Purkinje cell (primary cell): Measurements from ENCODE around the gene EEF1A2. TPM values are rescaled to one million over a fixed set of nuclear protein-coding genes. Genes with fewer than 3 reads are reported as not detected.

Experiments used
- polyA plus RNA-seq: library from polyadenylated mRNA; unstranded; fragments of >200 nt; fragmentation: Nextera tagmentation; gene quantifications from 2 replicates; pipeline ENCODE4 v1.2.1, GENCODE V29; 2014

EEF1A2 gene
- 13.6 and 15.1 TPM in 2 replicates for polyA plus RNA-seq

DNA sequence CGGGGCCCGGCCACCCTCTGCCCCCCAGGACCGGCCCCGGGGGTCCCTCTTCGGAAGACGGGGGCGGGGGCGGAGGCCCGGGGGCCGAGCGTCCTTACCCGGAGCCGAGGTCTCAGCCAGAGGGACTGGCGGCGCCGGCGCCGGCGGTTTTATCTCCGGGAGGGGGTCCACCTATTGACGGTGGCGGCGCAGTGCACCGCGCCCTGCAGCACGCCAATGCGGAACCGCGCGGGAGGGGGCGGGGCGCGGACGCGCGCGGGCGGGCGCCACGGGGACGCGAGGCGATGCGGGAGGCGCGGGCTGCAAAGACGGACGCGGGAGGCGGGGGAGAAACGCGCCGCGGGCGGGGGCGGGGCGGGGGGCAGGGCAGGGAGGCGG, at the start of gene EEF1A2:
TSS of gene EEF1A2 (minus strand) at position 124 of the 378 bp plus-strand sequence. CDS start 1,320 bp downstream, outside the sequence.

DNA sequence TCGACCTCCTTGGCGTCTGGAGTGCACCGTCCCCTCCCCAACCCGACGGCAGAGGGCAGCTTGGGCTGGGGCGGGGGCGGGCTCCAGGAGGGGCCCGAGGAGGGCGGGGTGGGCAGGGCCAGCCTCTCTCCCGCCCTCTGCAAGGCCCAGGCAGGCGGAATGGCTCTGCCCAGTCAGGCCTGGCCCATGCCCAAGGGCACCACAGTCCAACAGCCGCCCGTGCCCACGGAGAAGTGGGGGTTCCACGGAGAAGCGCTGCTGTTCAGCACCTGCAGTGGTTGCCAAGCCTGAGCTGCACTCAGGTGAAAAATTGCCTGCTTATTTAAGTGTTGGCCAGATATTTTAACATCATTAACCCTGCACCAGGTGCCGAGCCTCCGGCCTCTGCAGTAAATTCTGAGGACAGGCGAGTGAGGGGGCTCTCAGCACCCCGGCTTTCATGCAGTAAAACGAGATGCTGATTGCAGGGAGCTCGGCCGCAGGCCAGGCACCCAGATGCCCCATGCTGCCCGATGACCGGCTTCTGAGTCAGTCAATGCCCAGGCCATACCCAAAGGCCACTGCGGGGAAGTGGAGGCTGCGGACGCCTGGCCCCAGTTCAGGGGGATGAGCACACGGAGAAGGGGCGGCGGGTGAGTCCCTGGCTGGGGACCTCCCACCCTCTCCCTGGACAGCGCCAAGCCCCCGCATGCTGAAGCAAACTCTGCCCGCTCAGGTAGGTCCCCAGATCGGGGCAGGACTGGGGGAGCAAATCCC, 49.0 kb upstream of the EEF1A2 start, which contains the start of gene SRMS:
TSS of gene SRMS (minus strand) at position 25 of the 756 bp plus-strand sequence. CDS start 286 bp downstream, outside the sequence.

DNA sequence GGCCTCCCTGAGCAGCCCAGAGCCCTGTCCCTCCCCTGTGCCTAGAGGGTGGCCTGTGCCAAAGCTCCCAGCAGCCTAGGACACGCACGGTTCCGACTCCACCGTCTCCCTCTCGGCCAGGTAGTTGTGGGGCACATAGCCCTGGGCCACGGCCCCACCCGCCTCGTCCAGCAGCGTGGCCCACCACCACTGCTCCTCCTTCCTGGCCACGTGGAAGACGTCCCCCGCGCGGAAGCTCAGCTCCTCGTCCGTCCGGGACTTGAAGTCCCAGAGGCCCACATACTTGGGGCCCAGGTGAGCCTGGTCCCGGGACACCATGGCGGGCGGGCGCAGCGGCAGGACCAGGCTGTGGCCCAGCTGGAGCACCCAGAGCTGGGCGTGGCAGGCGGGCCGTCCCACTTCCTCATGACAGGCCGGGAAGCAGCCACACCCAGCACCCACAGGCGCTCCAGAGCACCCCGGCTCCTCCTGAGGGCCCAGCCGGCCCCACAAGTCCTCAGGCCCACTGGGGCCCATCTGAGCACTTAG, 38.2 kb upstream of the EEF1A2 start, which contains the start of gene PTK6:
TSS of gene PTK6 (minus strand) at position 380 of the 528 bp plus-strand sequence. CDS start at position 318, 62 bp downstream.

DNA sequence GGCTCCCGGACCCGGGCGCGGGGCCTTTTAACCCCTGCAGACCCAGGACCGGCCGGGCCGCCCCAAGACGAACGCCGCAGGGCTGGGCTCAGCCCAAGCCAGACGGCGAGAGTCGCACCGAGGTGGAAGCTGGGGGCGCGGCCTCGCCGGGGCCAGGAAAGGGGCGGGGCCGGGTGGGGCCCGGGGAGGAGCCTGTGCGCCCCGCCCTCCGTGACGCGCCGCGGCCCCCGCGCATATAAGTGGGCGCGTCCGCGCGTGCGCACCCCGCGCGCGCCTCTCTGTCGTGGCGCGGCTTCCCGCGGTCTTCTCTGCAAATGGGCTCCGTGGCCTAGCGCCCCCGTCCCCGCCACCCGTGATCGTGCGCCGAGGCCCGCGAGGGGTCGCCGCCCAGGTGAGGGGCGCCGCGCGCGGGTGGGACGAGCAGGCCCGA, 21.6 kb upstream of the EEF1A2 start, which contains the start of gene PPDPF:
TSS of gene PPDPF (plus strand) at position 262 of the 430 bp plus-strand sequence. CDS start 544 bp downstream, outside the sequence.

DNA sequence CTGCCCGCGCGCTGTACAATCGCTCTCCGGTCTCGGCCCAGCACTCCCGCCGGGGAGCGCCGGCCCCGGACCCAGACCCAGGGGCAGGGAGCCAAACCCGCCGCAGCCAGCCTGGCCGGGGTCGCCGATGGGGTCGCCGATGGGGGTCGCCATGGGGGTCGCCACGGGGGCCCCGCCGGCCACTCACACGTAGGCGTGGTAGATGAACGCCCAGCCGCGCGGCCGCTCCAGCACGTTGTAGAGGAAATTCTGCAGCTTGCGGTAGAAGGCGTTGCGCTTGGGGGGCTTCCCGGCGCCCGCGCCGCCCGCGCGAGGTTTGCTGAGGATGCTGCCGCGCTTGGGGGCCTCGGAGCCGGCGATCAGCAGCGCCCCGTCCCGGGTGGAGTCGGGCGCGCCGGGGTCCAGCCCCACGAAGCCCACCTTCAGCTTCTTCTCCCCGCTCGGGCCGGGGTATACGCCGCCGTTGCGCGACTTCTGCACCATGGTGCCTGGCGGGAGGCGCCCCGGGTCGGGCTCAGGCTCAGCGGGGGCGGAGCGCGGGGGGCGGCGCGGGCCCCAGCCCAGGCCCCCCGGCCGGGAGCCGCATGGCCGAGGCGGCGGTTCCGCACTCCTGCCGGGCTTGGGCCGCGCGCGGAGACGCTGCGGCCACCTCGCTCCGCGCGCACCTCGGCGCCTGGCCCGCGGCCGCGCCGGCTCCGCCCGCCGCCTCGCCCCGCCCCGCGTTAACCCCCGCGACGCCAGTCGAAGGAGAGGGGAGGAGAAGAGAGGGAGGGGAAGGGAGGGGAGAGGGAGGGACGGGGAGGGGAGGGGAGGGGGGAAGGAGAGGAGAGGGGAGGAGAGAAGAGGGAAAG, 26.7 kb downstream of the EEF1A2 start, which contains the start of gene KCNQ2:
TSS of gene KCNQ2 (minus strand) at position 675 of the 851 bp plus-strand sequence. CDS start at position 483, 192 bp downstream.

Other genes starting within 250 kb of the EEF1A2 start
- gene NKAIN4, start 244.6 kb downstream of the EEF1A2 start, polyA plus RNA-seq: 1.3 and 2.3 TPM in 2 replicates
- gene ARFGAP1, start 226.3 kb downstream of the EEF1A2 start, polyA plus RNA-seq: 0.17 and 2.2 TPM in 2 replicates
- 0.59 and 1.3 TPM in 2 replicates for gene COL20A1, start 205.9 kb downstream of the EEF1A2 start, polyA plus RNA-seq
- gene CHRNA4, start 137.7 kb downstream of the EEF1A2 start, polyA plus RNA-seq: 2.4 and 2.5 TPM in 2 replicates
- gene KCNQ2, start 26.4 kb downstream of the EEF1A2 start, polyA plus RNA-seq: 8.7 and 11.4 TPM in 2 replicates
- gene PPDPF, start 21.7 kb upstream of the EEF1A2 start, polyA plus RNA-seq: 2.1 and 3.0 TPM in 2 replicates
- not detected in 2 replicates for gene PTK6, start 38.3 kb upstream of the EEF1A2 start, polyA plus RNA-seq
- gene SRMS, start 48.7 kb upstream of the EEF1A2 start, polyA plus RNA-seq: not detected in 2 replicates
- gene FNDC11, start 55.1 kb upstream of the EEF1A2 start, polyA plus RNA-seq: not detected in 2 replicates
- gene HELZ2, start 75.2 kb upstream of the EEF1A2 start, polyA plus RNA-seq: not detected in 2 replicates
- 0.35 and 1.3 TPM in 2 replicates for gene GMEB2, start 128.0 kb upstream of the EEF1A2 start, polyA plus RNA-seq
- gene STMN3, start 154.3 kb upstream of the EEF1A2 start, polyA plus RNA-seq: 30.7 and 32.0 TPM in 2 replicates
- 0.21 TPM in 1 of 2 replicates, not detected in the other for gene RTEL1, start 159.2 kb upstream of the EEF1A2 start, polyA plus RNA-seq
- not detected in 2 replicates for gene TNFRSF6B, start 197.6 kb upstream of the EEF1A2 start, polyA plus RNA-seq
- gene ARFRP1, start 208.9 kb upstream of the EEF1A2 start, polyA plus RNA-seq: 1.7 and 5.3 TPM in 2 replicates
- 0.38 and 0.73 TPM in 2 replicates for gene ZGPAT, start 209.0 kb upstream of the EEF1A2 start, polyA plus RNA-seq
- gene LIME1, start 237.6 kb upstream of the EEF1A2 start, polyA plus RNA-seq: not detected in 2 replicates
- 0.93 TPM in 1 of 2 replicates, not detected in the other for gene SLC2A4RG, start 240.7 kb upstream of the EEF1A2 start, polyA plus RNA-seq